Measurements from ENCODE around the gene MRTFB. TPM values are rescaled to one million over a fixed set of nuclear protein-coding genes. Genes with fewer than 3 reads are reported as not detected.

The MRTFB gene
- total and polyA plus RNA-seq, 2 of the 13 experiments (the other 11 are each of a cell fraction or from before 2014, with no cell fraction given): 11.4 to 14.0 TPM

DNA sequence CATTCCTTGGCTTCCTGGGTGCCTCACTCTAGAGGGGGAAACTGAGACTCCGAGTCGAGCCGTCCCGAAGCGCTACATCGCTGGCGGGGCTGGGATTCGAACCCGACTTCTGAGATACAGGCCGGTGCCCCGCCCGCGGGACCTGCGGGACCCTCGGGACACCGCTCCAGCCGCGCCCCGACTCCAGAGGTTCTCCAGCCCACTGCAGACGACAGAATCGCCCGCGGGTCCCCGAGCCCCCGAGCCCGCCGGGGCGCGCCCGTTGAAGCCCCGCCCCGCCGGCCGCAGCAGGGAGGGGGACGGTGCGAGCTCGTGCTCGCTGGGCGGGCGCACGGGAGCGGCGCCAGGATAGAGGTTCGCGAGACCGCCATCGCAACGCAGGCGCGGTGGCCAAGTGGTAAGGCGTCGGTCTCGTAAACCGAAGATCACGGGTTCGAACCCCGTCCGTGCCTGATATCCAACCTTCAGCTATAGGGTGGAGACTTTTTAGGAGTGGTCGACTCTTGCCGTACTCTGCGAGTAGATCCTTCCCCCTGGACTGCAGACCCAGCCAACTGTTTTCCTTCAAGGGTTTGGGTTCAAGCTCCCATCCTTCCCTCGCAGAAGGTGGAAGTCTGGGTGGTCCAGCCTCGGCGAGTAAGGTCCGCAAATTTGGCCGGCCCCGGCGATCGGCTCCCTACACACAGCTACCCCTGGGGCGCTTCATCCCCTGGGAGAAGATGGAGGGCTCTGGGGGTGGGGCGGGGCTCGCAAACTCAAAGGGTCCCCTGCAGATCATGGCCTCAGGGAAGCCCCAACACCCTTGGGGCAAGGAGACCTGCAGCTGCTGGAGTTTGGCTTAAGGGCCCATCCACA, 214.6 kb downstream of the MRTFB start (continued):
- TF ChIP-seq, protein P1, sequence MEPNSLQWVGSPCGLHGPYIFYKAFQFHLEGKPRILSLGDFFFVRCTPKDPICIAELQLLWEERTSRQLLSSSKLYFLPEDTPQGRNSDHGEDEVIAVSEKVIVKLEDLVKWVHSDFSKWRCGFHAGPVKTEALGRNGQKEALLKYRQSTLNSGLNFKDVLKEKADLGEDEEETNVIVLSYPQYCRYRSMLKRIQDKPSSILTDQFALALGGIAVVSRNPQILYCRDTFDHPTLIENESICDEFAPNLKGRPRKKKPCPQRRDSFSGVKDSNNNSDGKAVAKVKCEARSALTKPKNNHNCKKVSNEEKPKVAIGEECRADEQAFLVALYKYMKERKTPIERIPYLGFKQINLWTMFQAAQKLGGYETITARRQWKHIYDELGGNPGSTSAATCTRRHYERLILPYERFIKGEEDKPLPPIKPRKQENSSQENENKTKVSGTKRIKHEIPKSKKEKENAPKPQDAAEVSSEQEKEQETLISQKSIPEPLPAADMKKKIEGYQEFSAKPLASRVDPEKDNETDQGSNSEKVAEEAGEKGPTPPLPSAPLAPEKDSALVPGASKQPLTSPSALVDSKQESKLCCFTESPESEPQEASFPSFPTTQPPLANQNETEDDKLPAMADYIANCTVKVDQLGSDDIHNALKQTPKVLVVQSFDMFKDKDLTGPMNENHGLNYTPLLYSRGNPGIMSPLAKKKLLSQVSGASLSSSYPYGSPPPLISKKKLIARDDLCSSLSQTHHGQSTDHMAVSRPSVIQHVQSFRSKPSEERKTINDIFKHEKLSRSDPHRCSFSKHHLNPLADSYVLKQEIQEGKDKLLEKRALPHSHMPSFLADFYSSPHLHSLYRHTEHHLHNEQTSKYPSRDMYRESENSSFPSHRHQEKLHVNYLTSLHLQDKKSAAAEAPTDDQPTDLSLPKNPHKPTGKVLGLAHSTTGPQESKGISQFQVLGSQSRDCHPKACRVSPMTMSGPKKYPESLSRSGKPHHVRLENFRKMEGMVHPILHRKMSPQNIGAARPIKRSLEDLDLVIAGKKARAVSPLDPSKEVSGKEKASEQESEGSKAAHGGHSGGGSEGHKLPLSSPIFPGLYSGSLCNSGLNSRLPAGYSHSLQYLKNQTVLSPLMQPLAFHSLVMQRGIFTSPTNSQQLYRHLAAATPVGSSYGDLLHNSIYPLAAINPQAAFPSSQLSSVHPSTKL (CRISPR knock-in tag; IDR thresholded peaks at IDR 0.05): peak; percentile 81
- peak; percentile 99 for TF ChIP-seq SAFB2 (CRISPR knock-in tag; IDR thresholded peaks at IDR 0.05; ENCODE audit: borderline replicate concordance, low read depth)
- TF ChIP-seq PAWR (CRISPR knock-in tag; IDR thresholded peaks at IDR 0.05; ENCODE audit: borderline replicate concordance): no peak
- no peak; the same call in 1 of the 2 replicates for TF ChIP-seq SIN3A (IDR thresholded peaks at IDR 0.05; ENCODE audit: borderline replicate concordance, low read depth, low read length)
- peak; percentile 66; the same call in 1 of the 2 replicates for TF ChIP-seq ZHX2 (IDR thresholded peaks at IDR 0.05; ENCODE audit: low read depth)
- TF ChIP-seq ZHX2 (CRISPR knock-in tag; IDR thresholded peaks at IDR 0.05; ENCODE audit: borderline replicate concordance): peak; percentile 71; the same call in 1 of the 2 replicates
- no peak for TF ChIP-seq ZNF382 (CRISPR knock-in tag; IDR thresholded peaks at IDR 0.05; ENCODE audit: borderline replicate concordance)
- TF ChIP-seq ZNF850 (CRISPR knock-in tag; conservative IDR thresholded peaks at IDR 0.05): 0 out of 2 replicates have a peak, but pooled peaks have one; percentile 77
- peak; percentile 90 for TF ChIP-seq PHF21A (CRISPR knock-in tag; IDR thresholded peaks at IDR 0.05)
- TF ChIP-seq CSRNP1 (CRISPR knock-in tag; IDR thresholded peaks at IDR 0.05): peak; percentile 79
- peak; percentile 94; the same call in 1 of the 2 replicates for TF ChIP-seq TSC22D2 (CRISPR knock-in tag; IDR thresholded peaks at IDR 0.05; ENCODE audit: borderline replicate concordance)
- peak; percentile 54 for TF ChIP-seq ZEB1 (IDR thresholded peaks at IDR 0.05; ENCODE audit: insufficient replicate concordance, low read depth)
- peak; percentile 69 for TF ChIP-seq IRX3 (CRISPR knock-in tag; IDR thresholded peaks at IDR 0.05; ENCODE audit: borderline replicate concordance, low read depth)
- TF ChIP-seq ZNF331 (CRISPR knock-in tag; IDR thresholded peaks at IDR 0.05): peak; percentile 98
- TF ChIP-seq MAFG (CRISPR knock-in tag; IDR thresholded peaks at IDR 0.05): no peak
- TF ChIP-seq, protein P2, sequence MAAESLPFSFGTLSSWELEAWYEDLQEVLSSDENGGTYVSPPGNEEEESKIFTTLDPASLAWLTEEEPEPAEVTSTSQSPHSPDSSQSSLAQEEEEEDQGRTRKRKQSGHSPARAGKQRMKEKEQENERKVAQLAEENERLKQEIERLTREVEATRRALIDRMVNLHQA (CRISPR knock-in tag; IDR thresholded peaks at IDR 0.05): peak; percentile 45; the same call in 1 of the 2 replicates

Data from HepG2 (cell line).